Smooth muscle cell (in vitro differentiated cells): ENCODE data around the gene ITPKB. TPM values are rescaled to one million over a fixed set of nuclear protein-coding genes. Genes with fewer than 3 reads are reported as not detected.

Source experiments
- DNase-seq: peaks from one replicate; lab custom pipeline; 2025; ENCODE audit not compliant: unreplicated experiment; lab: John Stamatoyannopoulos, UW
- H2AFZ ChIP-seq: fragments of 200-600 bp; sonication (generic); 2 replicates; pipeline ENCODE4 v1.6.0; 2016; ENCODE audit warnings: antibody characterized with exemption, low read depth, mild to moderate bottlenecking
- H3F3A ChIP-seq: fragments of 200-600 bp; sonication (generic); 2 replicates; pipeline ENCODE4 v1.6.0; 2017; ENCODE audit warnings: antibody characterized with exemption, low read depth
- H3K27ac ChIP-seq: fragments of 200-600 bp; sonication (generic); 2 replicates; pipeline ENCODE4 v1.5.1; 2016; ENCODE audit warnings: low read depth, mild to moderate bottlenecking
- H3K27me3 ChIP-seq: fragments of 200-600 bp; sonication (generic); 2 replicates; pipeline ENCODE4 v1.6.1; 2016; ENCODE audit warnings: low read depth, mild to moderate bottlenecking
- H3K36me3 ChIP-seq: fragments of 200-600 bp; sonication (generic); 2 replicates; pipeline ENCODE4 v1.5.1; 2016; ENCODE audit warnings: low read depth
- H3K4me1 ChIP-seq: fragments of 200-600 bp; sonication (generic); 2 replicates; pipeline ENCODE4 v1.5.1; 2016; ENCODE audit warnings: low read depth
- H3K4me2 ChIP-seq: fragments of 200-600 bp; sonication (generic); 2 replicates; pipeline ENCODE4 v1.6.0; 2016; ENCODE audit warnings: mild to moderate bottlenecking
- H3K4me3 ChIP-seq: fragments of 200-600 bp; sonication (generic); 2 replicates; pipeline ENCODE4 v1.5.1; 2016; ENCODE audit warnings: mild to moderate bottlenecking
- H3K79me2 ChIP-seq: fragments of 200-600 bp; sonication (generic); 2 replicates; pipeline ENCODE4 v1.6.0; 2016; ENCODE audit warnings: low read depth, mild to moderate bottlenecking
- H3K9ac ChIP-seq: fragments of 200-600 bp; sonication (generic); 2 replicates; pipeline ENCODE4 v1.6.0; 2016; ENCODE audit warnings: low read depth
- H3K9me3 ChIP-seq: fragments of 200-600 bp; sonication (generic); replicated peaks from 2 replicates; pipeline ENCODE4 v1.5.1; 2016; ENCODE audit warnings: low read depth
- H4K20me1 ChIP-seq: fragments of 200-600 bp; sonication (generic); 2 replicates; pipeline ENCODE4 v1.6.0; 2016; ENCODE audit warnings: low read depth
- WGBS: methylation state at CpG from one replicate; pipeline ENCODE4 v1.1.7; 2016; ENCODE audit warnings: low lambda C conversion rate; 5-methylcytosine and 5-hydroxymethylcytosine counted together
- polyA plus RNA-seq: library from polyadenylated mRNA; unstranded; fragments of >200 nt; fragmentation: Nextera tagmentation; extraction: Ambion mirVana; gene quantifications from 2 replicates; pipeline ENCODE4 v1.2.1, GENCODE V29; 2016
- total RNA-seq: library from RNA; depleted of rRNA; stranded (reverse); fragments of >200 nt; gene quantifications from 2 replicates; pipeline ENCODE4 v1.2.3, GENCODE V29; 2014
- TF ChIP-seq, protein P1 (sequence below): fragments of 200-600 bp; sonication (generic); IDR thresholded peaks from 2 replicates; pipeline ENCODE4 v1.5.1; 2017; ENCODE audit warnings: borderline replicate concordance, mild to moderate bottlenecking, antibody characterized with exemption; ENCODE audit not compliant: insufficient read depth, poor library complexity, severe bottlenecking

The ITPKB gene
- total and polyA plus RNA-seq, 2 experiments from 2014 or later, result 8.9 to 11.4 TPM

GRCh38 chr1:226732856-226733291, 6.2 kb downstream of the ITPKB start:
- H3K36me3 ChIP-seq, result no peaks in the 10 kb centered on the region
- H3F3A ChIP-seq, result no peaks in the 10 kb centered on the region
- H3K27ac ChIP-seq, result no peak overlapping the region
- TF ChIP-seq, protein P1, sequence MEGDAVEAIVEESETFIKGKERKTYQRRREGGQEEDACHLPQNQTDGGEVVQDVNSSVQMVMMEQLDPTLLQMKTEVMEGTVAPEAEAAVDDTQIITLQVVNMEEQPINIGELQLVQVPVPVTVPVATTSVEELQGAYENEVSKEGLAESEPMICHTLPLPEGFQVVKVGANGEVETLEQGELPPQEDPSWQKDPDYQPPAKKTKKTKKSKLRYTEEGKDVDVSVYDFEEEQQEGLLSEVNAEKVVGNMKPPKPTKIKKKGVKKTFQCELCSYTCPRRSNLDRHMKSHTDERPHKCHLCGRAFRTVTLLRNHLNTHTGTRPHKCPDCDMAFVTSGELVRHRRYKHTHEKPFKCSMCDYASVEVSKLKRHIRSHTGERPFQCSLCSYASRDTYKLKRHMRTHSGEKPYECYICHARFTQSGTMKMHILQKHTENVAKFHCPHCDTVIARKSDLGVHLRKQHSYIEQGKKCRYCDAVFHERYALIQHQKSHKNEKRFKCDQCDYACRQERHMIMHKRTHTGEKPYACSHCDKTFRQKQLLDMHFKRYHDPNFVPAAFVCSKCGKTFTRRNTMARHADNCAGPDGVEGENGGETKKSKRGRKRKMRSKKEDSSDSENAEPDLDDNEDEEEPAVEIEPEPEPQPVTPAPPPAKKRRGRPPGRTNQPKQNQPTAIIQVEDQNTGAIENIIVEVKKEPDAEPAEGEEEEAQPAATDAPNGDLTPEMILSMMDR, result no peak
- H3K4me1 ChIP-seq, result peaks cover 19% of the 10 kb centered on the region
- 72% methylated on average over 4 of the region's 4 CpGs for WGBS
- DNase-seq, result no peak
- H2AFZ ChIP-seq, result no peak overlapping the region
- H3K9me3 ChIP-seq, result no peaks in the 10 kb centered on the region
- H3K27me3 ChIP-seq, result no peaks in the 10 kb centered on the region
- no peak overlapping the region for H3K4me2 ChIP-seq
- H3K9ac ChIP-seq, result no peak overlapping the region
- H4K20me1 ChIP-seq, result peaks cover 67% of the 10 kb centered on the region
- H3K79me2 ChIP-seq, result peaks cover 99% of the 10 kb centered on the region
- H3K4me3 ChIP-seq, result no peak overlapping the region

DNA sequence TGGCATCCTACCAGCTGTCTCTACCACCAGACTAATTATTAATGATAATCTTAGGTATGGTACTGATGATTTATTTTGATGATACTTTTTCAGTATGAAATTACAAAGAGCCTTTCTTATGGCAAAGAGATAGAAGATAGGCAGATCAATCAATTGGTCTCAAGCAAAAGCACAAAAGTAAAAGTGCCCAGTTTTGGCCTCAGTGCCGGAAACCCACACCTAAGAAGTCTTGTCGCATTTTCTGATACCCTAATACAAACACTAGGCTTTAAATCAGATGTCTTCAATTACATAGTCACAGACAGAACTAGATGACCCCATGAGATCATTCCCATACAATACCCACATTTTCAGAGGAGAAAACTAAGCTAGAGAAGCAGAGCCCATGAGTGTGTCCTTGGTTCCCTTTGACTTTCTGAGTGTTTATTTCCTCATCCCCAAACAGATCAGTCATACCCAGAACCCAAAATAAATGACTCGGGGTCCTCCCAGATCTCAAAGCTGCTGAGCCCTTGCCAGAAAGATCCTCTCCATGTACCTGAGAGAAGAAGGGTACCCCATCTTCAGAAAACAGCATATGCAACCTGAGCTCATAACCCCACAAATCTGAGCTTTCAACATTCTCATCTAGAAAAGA, 7.7 kb downstream of the ITPKB start:
- no peaks in the 10 kb centered on the region for H3K36me3 ChIP-seq
- no peaks in the 10 kb centered on the region for H3K27me3 ChIP-seq
- no peak for DNase-seq
- H3K27ac ChIP-seq, result no peak overlapping the region
- H3K4me2 ChIP-seq, result no peak overlapping the region
- peaks cover 98% of the 10 kb centered on the region for H3K79me2 ChIP-seq
- no peak overlapping the region for H3K9ac ChIP-seq
- WGBS, result 94% methylated on average over 3 of the region's 3 CpGs
- no peaks in the 10 kb centered on the region for H3K9me3 ChIP-seq
- TF ChIP-seq, protein P1, result no peak
- H4K20me1 ChIP-seq, result peaks cover 63% of the 10 kb centered on the region
- H3K4me3 ChIP-seq, result no peak overlapping the region
- peaks cover 23% of the 10 kb centered on the region for H3K4me1 ChIP-seq
- H3F3A ChIP-seq, result no peaks in the 10 kb centered on the region
- no peak overlapping the region for H2AFZ ChIP-seq

- no peak overlapping the region for H3K9ac ChIP-seq
- H3K4me1 ChIP-seq, result peaks cover 17% of the 10 kb centered on the region
- no peaks in the 10 kb centered on the region for H3K36me3 ChIP-seq
- H3K27me3 ChIP-seq, result no peaks in the 10 kb centered on the region
- H3K27ac ChIP-seq, result no peak overlapping the region
- H3F3A ChIP-seq, result no peaks in the 10 kb centered on the region
- no peak overlapping the region for H2AFZ ChIP-seq
- no peak overlapping the region for H3K4me3 ChIP-seq
- peaks cover 63% of the 10 kb centered on the region for H4K20me1 ChIP-seq
- no peak for DNase-seq
- TF ChIP-seq, protein P1, result no peak
- H3K9me3 ChIP-seq, result no peaks in the 10 kb centered on the region
- 72% methylated on average over 3 of the region's 3 CpGs for WGBS
- H3K79me2 ChIP-seq, result peaks cover 98% of the 10 kb centered on the region
- H3K4me2 ChIP-seq, result no peak overlapping the region
Measured at GRCh38 chr1:226730836-226731235, 8.2 kb downstream of the ITPKB start.

DNA sequence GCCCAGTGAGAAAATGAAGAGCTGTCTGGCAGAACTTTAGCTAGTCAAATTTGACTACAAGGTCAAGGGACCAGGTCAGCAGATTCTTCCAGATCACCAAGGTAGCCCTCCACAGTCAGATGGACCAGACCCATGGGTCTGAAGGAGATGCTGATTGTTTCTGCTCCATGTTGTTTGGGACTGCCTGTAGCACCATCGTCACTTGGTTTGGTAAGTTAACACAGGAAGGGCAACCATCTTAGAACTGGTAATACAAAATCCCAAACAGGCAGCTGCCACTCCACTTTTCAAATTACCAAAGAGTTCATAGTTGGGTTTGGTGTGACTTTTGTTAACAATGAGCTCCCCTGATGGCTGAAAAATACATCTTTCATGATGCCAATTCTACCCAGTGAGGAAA, 9.0 kb downstream of the ITPKB start:
- Histone ChIP-seq H3K27me3 (no peaks in the 10 kb centered on the region), H2AFZ (no peak overlapping the region), H3K79me2 (peaks cover 98% of the 10 kb centered on the region), H3K4me2 (no peak overlapping the region), H3K9me3 (no peaks in the 10 kb centered on the region), H3K4me1 (peaks cover 14% of the 10 kb centered on the region), H4K20me1 (peaks cover 63% of the 10 kb centered on the region), H3K36me3 (no peaks in the 10 kb centered on the region), H3F3A (no peaks in the 10 kb centered on the region), H3K27ac (no peak overlapping the region), H3K4me3 (no peak overlapping the region), H3K9ac (no peak overlapping the region)
- 94% methylated on average over 1 of the region's 1 CpG for WGBS
- TF ChIP-seq, protein P1, result no peak
- no peak for DNase-seq
